B cell (primary cell): ENCODE measurements around the gene ELMO1. TPM values are rescaled to one million over a fixed set of nuclear protein-coding genes. Genes with fewer than 3 reads are reported as not detected.

Experiments used
- ATAC-seq: fragments of 200-7000 bp; cut with Tn5 transposase; one replicate; pipeline ENCODE4 v1.10.0; 2021; ENCODE audit warnings: low read depth, mild to moderate bottlenecking, moderate number of reproducible peaks, moderate library complexity
- CTCF ChIA-PET: fragments of 350-600 bp; sonication (Branson Sonifier 250); formaldehyde crosslinking; loops from one replicate; lab custom pipeline; 2021; ENCODE audit warnings: antibody characterized with exemption, inconsistent platforms; lab: Charles Lee
- POLR2A ChIA-PET: fragments of 350-600 bp; sonication (Branson Sonifier 250); formaldehyde crosslinking; loops from one replicate; lab custom pipeline; 2021; ENCODE audit warnings: antibody characterized with exemption; lab: Charles Lee
- DNase-seq: peaks from one replicate; pipeline ENCODE4 v3.0.0; 2013
- H2AFZ ChIP-seq: 2 replicates; pipeline ENCODE4 v1.6.1; 2012; ENCODE audit warnings: mild to moderate bottlenecking, low read depth, low read length; ENCODE audit not compliant: insufficient read depth, poor library complexity, severe bottlenecking
- H3K27ac ChIP-seq, 2 donors: 1 replicate in 1 of 2; 2 replicates in 1 of 2; pipeline ENCODE4 v1.5.1; 2012 to 2013; ENCODE audit warnings: low read length in 2 of 2, mild to moderate bottlenecking in 2 of 2, moderate library complexity in 1 of 2
- H3K27me3 ChIP-seq, 4 experiments: fragments of 200-600 bp in 1 of 4; sonication (generic) in 1 of 4; replicated peaks in 1 of 4; 1 replicate in 2 of 4; 2 replicates in 2 of 4; pipeline versions ENCODE4 v1.6.1 to v1.7.0; 2013 to 2016; ENCODE audit warnings: low read length in 3 of 4, mild to moderate bottlenecking in 2 of 4, mixed read lengths in 1 of 4, moderate library complexity in 1 of 4; ENCODE audit not compliant: insufficient read depth in 4 of 4, control insufficient read depth in 3 of 4; ENCODE audit errors: control extremely low read depth in 1 of 4
- H3K36me3 ChIP-seq, 2 experiments: replicated peaks in 1 of 2; 1 replicate in 1 of 2; 2 replicates in 1 of 2; pipeline versions ENCODE4 v1.6.1 to v1.7.1; 2013; ENCODE audit warnings: low read length in 1 of 2; ENCODE audit not compliant: insufficient read depth in 2 of 2, control insufficient read depth in 1 of 2; ENCODE audit errors: control extremely low read depth in 1 of 2, extremely low read depth in 1 of 2
- H3K4me1 ChIP-seq, 2 donors: fragments of 200-600 bp in 1 of 2; sonication (generic) in 1 of 2; 1 replicate in 1 of 2; 2 replicates in 1 of 2; pipeline versions ENCODE4 v1.5.1 to v1.6.1; 2013 to 2017; ENCODE audit warnings: low read length in 2 of 2; ENCODE audit not compliant: control insufficient read depth in 2 of 2, insufficient read depth in 2 of 2
- H3K4me2 ChIP-seq: replicated peaks from 2 replicates; pipeline ENCODE3; 2012; ENCODE audit warnings: mild to moderate bottlenecking, low read depth, low read length; ENCODE audit not compliant: poor library complexity, severe bottlenecking
- H3K4me3 ChIP-seq, 5 experiments: fragments of 200-600 bp in 1 of 5; sonication (generic) in 1 of 5; 1 replicate in 3 of 5; 2 replicates in 2 of 5; pipeline versions ENCODE4 v1.5.1 to v1.7.0; 2011 to 2016; ENCODE audit warnings: low read length in 4 of 5, mild to moderate bottlenecking in 4 of 5, low read depth in 2 of 5, control low read depth in 1 of 5, moderate library complexity in 1 of 5; ENCODE audit not compliant: insufficient read depth in 1 of 5; ENCODE audit errors: control extremely low read depth in 1 of 5, extremely low read depth in 1 of 5
- H3K79me2 ChIP-seq: fragments of 200-600 bp; sonication (generic); one replicate; pipeline ENCODE4 v1.6.0; 2016; ENCODE audit warnings: low read length; ENCODE audit not compliant: control insufficient read depth, insufficient read depth
- H3K9ac ChIP-seq: fragments of 200-600 bp; sonication (generic); 2 replicates; pipeline ENCODE4 v1.6.1; 2017; ENCODE audit warnings: mild to moderate bottlenecking, low read length, moderate library complexity
- H3K9me3 ChIP-seq, 3 donors: one replicate each; pipeline versions ENCODE4 v1.6.1 to v1.7.1; 2013; ENCODE audit warnings: low read length in 2 of 3; ENCODE audit not compliant: control insufficient read depth in 2 of 3, insufficient read depth in 1 of 3; ENCODE audit errors: control extremely low read depth in 1 of 3
- H4K20me1 ChIP-seq: 2 replicates; pipeline ENCODE4 v1.6.0; 2012; ENCODE audit warnings: mild to moderate bottlenecking, low read length; ENCODE audit not compliant: insufficient read depth, control insufficient read depth, poor library complexity, severe bottlenecking
- H3K27ac Mint-ChIP-seq: one replicate; pipeline ENCODE4 v1.8.0; 2021; ENCODE audit warnings: mixed read lengths
- H3K27me3 Mint-ChIP-seq: one replicate; pipeline ENCODE4 v1.8.0; 2021; ENCODE audit warnings: mixed read lengths
- H3K4me1 Mint-ChIP-seq: one replicate; pipeline ENCODE4 v1.8.0; 2021; ENCODE audit warnings: mixed read lengths
- H3K4me3 Mint-ChIP-seq: one replicate; pipeline ENCODE4 v1.8.0; 2021; ENCODE audit warnings: mixed read lengths
- H3K9me3 Mint-ChIP-seq: one replicate; pipeline ENCODE4 v1.8.0; 2022; ENCODE audit warnings: mixed read lengths; ENCODE audit not compliant: insufficient read depth
- CTCF ChIP-seq: fragments of 200-600 bp; IDR thresholded peaks from one replicate; pipeline ENCODE4 v1.8.0; 2022; ENCODE audit warnings: antibody characterized with exemption, mild to moderate bottlenecking
- EZH2 ChIP-seq: IDR thresholded peaks from 2 replicates; pipeline ENCODE4 v1.6.1; 2012; ENCODE audit warnings: borderline replicate concordance, low read depth, mild to moderate bottlenecking, moderate library complexity, low read length; ENCODE audit not compliant: insufficient read depth, poor library complexity, severe bottlenecking
- WGBS: methylation state at CpG from one replicate; pipeline ENCODE4 v1.1.5; 2013; ENCODE audit warnings: missing lambda C conversion rate; ENCODE audit not compliant: insufficient coverage; 5-methylcytosine and 5-hydroxymethylcytosine counted together
- intact Hi-C: fragments of 100-400 bp; cut with micrococcal nuclease; formaldehyde crosslinking; loops from one replicate; pipeline ENCODE4 v1.10.0; 2022
- polyA plus RNA-seq: library from polyadenylated mRNA; depleted of rRNA; stranded (reverse); fragments of >200 nt; gene quantifications from 2 replicates; pipeline ENCODE4 v1.2.3, GENCODE V29; 2012
- total RNA-seq, 2 donors: library from RNA; stranded (reverse); fragments of 120-200 nt in 1 of 2; gene quantifications; 1 replicate in 1 of 2; 2 replicates in 1 of 2; pipeline versions ENCODE4 v1.2.3 to v1.2.4, GENCODE V29; 2013 to 2022

ELMO1 gene
- total and polyA plus RNA-seq, 2 donors (not counting 1 experiment from before 2014, with no cell fraction given), result 44.7 to 177 TPM

- ChIA-PET CTCF (interaction anchor here (0.9 to 1.8 kb wide), 4 partner anchors 10 to 87 kb away, joined by 3 to 7 read pairs (median 4); no protein-coding TSS in a partner anchor), POLR2A (interaction anchor here (0.5 kb wide), 1 partner anchor 51 kb away, joined by 10 read pairs; no protein-coding TSS in a partner anchor)
- TF ChIP-seq EZH2, result no peak
- TF ChIP-seq CTCF, result no peak
- Mint-ChIP-seq H3K4me3 (no peak overlapping the region), H3K27me3 (no peaks in the 10 kb centered on the region), H3K27ac (no peak overlapping the region), H3K4me1 (peaks cover 10% of the 10 kb centered on the region), H3K9me3 (no peaks in the 10 kb centered on the region)
- WGBS, result no CpG with 5 or more reads among the region's 1 CpG
- ATAC-seq (no peak), DNase-seq (no peak)
- H3K4me1 ChIP-seq, result peaks cover 0 to 7% of the 10 kb centered on the region in 2 donors
- intact Hi-C loops, result no loop called here
- no peak overlapping the region for H3K4me3 ChIP-seq
- H3K36me3 ChIP-seq, result peaks cover 3 to 4% of the 10 kb centered on the region in 2 experiments
- no peak overlapping the region for H2AFZ ChIP-seq
- no peaks in the 10 kb centered on the region for H3K27me3 ChIP-seq
- no peak overlapping the region for H3K4me2 ChIP-seq
- H4K20me1 ChIP-seq, result peaks cover 4% of the 10 kb centered on the region
- peaks cover 32% of the 10 kb centered on the region for H3K79me2 ChIP-seq
- H3K27ac ChIP-seq, result no peak overlapping the region
- H3K9ac ChIP-seq, result no peak overlapping the region
- H3K9me3 ChIP-seq, result no peaks in the 10 kb centered on the region
Observed at GRCh38 chr7:37295401-37295800, 153.3 kb downstream of the ELMO1 start.

DNA sequence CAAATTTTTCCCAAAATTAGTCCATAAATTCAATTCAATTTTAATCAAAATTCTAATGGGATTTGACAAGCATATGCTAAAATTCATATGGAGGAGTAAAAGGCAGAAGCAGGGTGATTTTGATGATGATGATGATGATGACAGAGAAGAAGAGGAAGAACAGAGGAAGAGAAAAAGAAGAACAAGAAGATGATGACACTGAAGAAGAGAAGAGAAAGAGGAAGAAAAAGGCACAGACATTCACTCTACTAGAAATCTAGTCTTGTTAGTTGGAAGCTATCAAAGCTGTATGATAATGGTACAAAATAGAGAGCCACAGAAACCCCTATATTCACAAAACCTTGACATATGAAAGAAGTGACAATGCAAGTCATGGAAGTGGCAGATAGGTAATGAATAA is 157.9 kb downstream of the ELMO1 start:
- Histone ChIP-seq H3K4me3 (no peak overlapping the region), H3K79me2 (peaks cover 39% of the 10 kb centered on the region), H3K36me3 (no peaks in the 10 kb centered on the region), H3K9ac (no peak overlapping the region), H2AFZ (no peak overlapping the region), H3K27ac (peak overlapping the region in 1 of 2 donors; percentile 39), H3K4me1 (peaks cover 16 to 25% of the 10 kb centered on the region in 2 donors), H3K4me2 (no peak overlapping the region), H3K9me3 (no peaks in the 10 kb centered on the region), H3K27me3 (no peaks in the 10 kb centered on the region), H4K20me1 (peaks cover 30% of the 10 kb centered on the region)
- ChIA-PET CTCF (interaction anchor here (1.1 to 8.8 kb wide), 4 partner anchors 51 to 158 kb away, joined by 3 to 208 read pairs (median 3); partner anchors contain the start of gene ELMO1), POLR2A (interaction anchor here (0.5 to 0.7 kb wide), 2 partner anchors 150 to 156 kb away, joined by 3 read pairs; no protein-coding TSS in a partner anchor)
- peak overlapping the region; percentile 11 for H3K27ac Mint-ChIP-seq
- peaks cover 40% of the 10 kb centered on the region for H3K4me1 Mint-ChIP-seq
- no peaks in the 10 kb centered on the region for H3K9me3 Mint-ChIP-seq
- DNase-seq (no peak), ATAC-seq (no peak)
- no peak overlapping the region for H3K4me3 Mint-ChIP-seq
- no peaks in the 10 kb centered on the region for H3K27me3 Mint-ChIP-seq
- TF ChIP-seq EZH2 (no peak), CTCF (no peak)
- intact Hi-C loops, result loop anchor here (2.0 kb wide), 1 partner anchor 20 kb away; no protein-coding TSS in a partner anchor
